MM.1S (cell line): ENCODE data around the gene EBF4.

Experiments
- CTCF ChIP-seq: fragments of 300-600 bp; sonication (generic); IDR thresholded peaks from 2 replicates; pipeline ENCODE4 v1.5.1; 2016; ENCODE audit warnings: antibody characterized with exemption, low read length, mixed read lengths
- EZH2 ChIP-seq: fragments of 300-600 bp; sonication (generic); optimal IDR thresholded peaks from 2 replicates; pipeline ENCODE3; 2017; ENCODE audit warnings: low read depth, mild to moderate bottlenecking, antibody characterized with exemption, low read length, mixed read lengths

- peak; percentile 35 for TF ChIP-seq CTCF
- no peak for TF ChIP-seq EZH2
Observed at GRCh38 chr20:2756056-2756611, 63.6 kb downstream of the EBF4 start.
